HCT116 (cell line): ENCODE data around the gene FMNL1. TPM values are rescaled to one million over a fixed set of nuclear protein-coding genes. Genes with fewer than 3 reads are reported as not detected.

Experiments used
- ATAC-seq: fragments of 200-7000 bp; cut with Tn5 transposase; 2 replicates; pipeline ENCODE4 v1.9.1; 2020; ENCODE audit warnings: mild to moderate bottlenecking, moderate library complexity
- BruUV-seq: library from RNA; stranded (reverse); fragments of 400-500 nt; replicated peaks from 2 replicates; lab custom pipeline; 2021; lab: Mats Ljungman, UMichigan
- CTCF ChIA-PET: fragments of 300-600 bp; sonication (Branson Sonifier 250); formaldehyde crosslinking; loops from one replicate; lab custom pipeline; 2021; ENCODE audit warnings: antibody characterized with exemption; lab: Charles Lee
- POLR2A ChIA-PET: fragments of 300-600, 350-600 bp; sonication (Branson Sonifier 250); formaldehyde crosslinking; loops from one replicate; lab custom pipeline; 2021; ENCODE audit warnings: antibody characterized with exemption; lab: Charles Lee
- RAD21 ChIA-PET, 2 experiments: fragments of 300-600 bp; sonication (Branson Sonifier 250); formaldehyde crosslinking; loops; one replicate each; lab custom pipeline; 2023; ENCODE audit warnings: low total read pairs in 2 of 2; ENCODE audit not compliant: uncharacterized antibody in 2 of 2, unreplicated experiment in 2 of 2, low non-redundant PET in 1 of 2; lab: Charles Lee
- DNase-seq: peaks from one replicate; pipeline ENCODE4 v3.0.0-alpha.2; 2010; ENCODE audit warnings: low read depth, low spot score
- H2AFZ ChIP-seq: fragments of 200-600 bp; shearing (Covaris generic), sonication (generic); 2 replicates; pipeline ENCODE4 v1.6.1; 2017; ENCODE audit warnings: low read depth, mixed run types, mixed read lengths, antibody characterized with exemption, low read length; ENCODE audit not compliant: poor library complexity, severe bottlenecking
- H3K27ac ChIP-seq: 2 replicates; pipeline ENCODE4 v1.5.1; 2012; ENCODE audit warnings: low read depth, low read length
- H3K27me3 ChIP-seq: fragments of 200-600 bp; sonication (generic); 2 replicates; pipeline ENCODE4 v1.6.1; 2016; ENCODE audit warnings: mixed run types, low read length, mixed read lengths; ENCODE audit not compliant: insufficient read depth
- H3K36me3 ChIP-seq, 2 experiments: fragments of 200-500 bp in 1 of 2; fragments of 200-600 bp in 1 of 2; sonication (Bioruptor generic) in 1 of 2; sonication (generic) in 1 of 2; 2 replicates each; pipeline versions ENCODE4 v1.5.1 to v1.6.1; 2014 to 2016; ENCODE audit warnings: low read length in 2 of 2, inconsistent platforms in 1 of 2, mixed read lengths in 1 of 2, mixed run types in 1 of 2; ENCODE audit not compliant: insufficient read depth in 2 of 2, control insufficient read depth in 1 of 2
- H3K4me1 ChIP-seq, 2 experiments: fragments of 200-600 bp in 1 of 2; sonication (generic) in 1 of 2; 2 replicates each; pipeline versions ENCODE4 v1.5.1 to v1.6.1; 2012 to 2017; ENCODE audit warnings: low read length in 2 of 2, inconsistent platforms in 1 of 2, mild to moderate bottlenecking in 1 of 2, mixed read lengths in 1 of 2, mixed run types in 1 of 2, moderate library complexity in 1 of 2; ENCODE audit not compliant: insufficient read depth in 2 of 2, control insufficient read depth in 1 of 2
- H3K4me2 ChIP-seq: fragments of 200-600 bp; sonication (generic); 2 replicates; pipeline ENCODE4 v1.6.1; 2017; ENCODE audit warnings: mixed run types, low read length, mixed read lengths
- H3K4me3 ChIP-seq, 2 experiments: fragments of 200-600 bp in 1 of 2; sonication (generic) in 1 of 2; replicated peaks in 1 of 2; 2 replicates each; pipeline ENCODE4 v1.5.1; 2011 to 2016; ENCODE audit warnings: low read length in 2 of 2, control low read depth in 1 of 2, low read depth in 1 of 2, mild to moderate bottlenecking in 1 of 2, mixed read lengths in 1 of 2, mixed run types in 1 of 2
- H3K79me2 ChIP-seq: fragments of 200-600 bp; sonication (generic); 2 replicates; pipeline ENCODE4 v1.6.1; 2017; ENCODE audit warnings: mild to moderate bottlenecking, mixed run types, low read length, moderate library complexity, mixed read lengths; ENCODE audit not compliant: insufficient read depth
- H3K9ac ChIP-seq: fragments of 200-600 bp; sonication (generic); 2 replicates; pipeline ENCODE4 v1.6.1; 2016; ENCODE audit warnings: low read length, mixed read lengths
- H3K9me2 ChIP-seq: fragments of 200-600 bp; sonication (generic), shearing (Covaris generic); 2 replicates; pipeline ENCODE4 v1.6.1; 2017; ENCODE audit warnings: mixed run types, mild to moderate bottlenecking, moderate library complexity; ENCODE audit not compliant: insufficient read depth
- H3K9me3 ChIP-seq, 2 experiments: fragments of 200-500 bp in 1 of 2; fragments of 200-600 bp in 1 of 2; sonication (Bioruptor generic) in 1 of 2; sonication (generic) in 1 of 2; 2 replicates each; pipeline ENCODE4 v1.6.1; 2014 to 2017; ENCODE audit warnings: low read length in 2 of 2, mixed read lengths in 2 of 2, inconsistent platforms in 1 of 2, low read depth in 1 of 2, mild to moderate bottlenecking in 1 of 2, mixed run types in 1 of 2, moderate library complexity in 1 of 2; ENCODE audit not compliant: control insufficient read depth in 1 of 2, insufficient read depth in 1 of 2
- H4K20me1 ChIP-seq: fragments of 200-600 bp; sonication (generic), shearing (Covaris generic); 2 replicates; pipeline ENCODE4 v1.6.1; 2017; ENCODE audit warnings: mixed run types, mild to moderate bottlenecking, moderate library complexity; ENCODE audit not compliant: insufficient read depth
- CBX3 ChIP-seq: IDR thresholded peaks from 2 replicates; pipeline ENCODE4 v1.6.1; 2012; ENCODE audit warnings: low read depth
- ELF1 ChIP-seq: IDR thresholded peaks from 2 replicates; pipeline ENCODE4 v1.6.1; 2012; ENCODE audit warnings: low read depth, borderline replicate concordance
- EZH2 ChIP-seq: fragments of 200-600 bp; sonication (generic); IDR thresholded peaks from 2 replicates; pipeline ENCODE4 v1.6.1; 2017; ENCODE audit warnings: antibody characterized with exemption, mixed run types
- EZH2phosphoT487 ChIP-seq: fragments of 200-600 bp; IDR thresholded peaks from 2 replicates; pipeline ENCODE4 v1.6.1; 2018; ENCODE audit warnings: antibody characterized with exemption, borderline replicate concordance
- FOSL1 ChIP-seq: IDR thresholded peaks from 2 replicates; pipeline ENCODE4 v1.6.1; 2012; ENCODE audit warnings: low read depth
- JUND ChIP-seq: IDR thresholded peaks from 2 replicates; pipeline ENCODE4 v1.6.1; 2012
- RAD21 ChIP-seq: IDR thresholded peaks from 2 replicates; pipeline ENCODE4 v1.6.1; 2012; ENCODE audit warnings: low read depth, mild to moderate bottlenecking
- SRF ChIP-seq: IDR thresholded peaks from 2 replicates; pipeline ENCODE4 v1.6.1; 2012; ENCODE audit warnings: low read depth
- TCF7L2 ChIP-seq: IDR thresholded peaks from 2 replicates; pipeline ENCODE4 v1.7.0; 2011; ENCODE audit warnings: borderline replicate concordance, inconsistent platforms; ENCODE audit not compliant: insufficient read depth, insufficient read length; ENCODE audit errors: extremely low read depth
- YY1 ChIP-seq: IDR thresholded peaks from 2 replicates; pipeline ENCODE4 v1.6.1; 2011; ENCODE audit warnings: low read length, low read depth, moderate library complexity, mild to moderate bottlenecking; ENCODE audit not compliant: insufficient replicate concordance; ENCODE audit errors: extremely low read depth
- ZNF274 ChIP-seq: fragments of 200-500 bp; sonication (Bioruptor generic); IDR thresholded peaks from 2 replicates; pipeline ENCODE4 v1.6.1; 2014; ENCODE audit warnings: mild to moderate bottlenecking, low read depth, low read length, inconsistent platforms
- intact Hi-C: fragments of 100-400 bp; cut with micrococcal nuclease; formaldehyde crosslinking; loops from 2 replicates; pipeline ENCODE4 v1.10.0; 2022
- total RNA-seq: library from RNA; stranded (reverse); gene quantifications from one replicate; pipeline ENCODE4 v1.2.1, GENCODE V29; 2021; ENCODE audit not compliant: unreplicated experiment
- TF ChIP-seq, protein P1 (sequence below): IDR thresholded peaks from 2 replicates; pipeline ENCODE4 v1.6.1; 2012
- TF ChIP-seq, protein P2 (sequence below): IDR thresholded peaks from 2 replicates; pipeline ENCODE4 v1.6.1; 2011; ENCODE audit warnings: mild to moderate bottlenecking, low read length, moderate library complexity; ENCODE audit not compliant: insufficient replicate concordance; ENCODE audit errors: extremely low read depth
- TF ChIP-seq, protein P3 (sequence below), 3 experiments: fragments of 200-600 bp in 1 of 3; sonication (generic) in 1 of 3; IDR thresholded peaks in 2 of 3; conservative IDR thresholded peaks in 1 of 3; 2 replicates each; pipeline ENCODE4 v1.5.1; 2012 to 2017; ENCODE audit warnings: low read depth in 2 of 3, low read length in 2 of 3, antibody characterized with exemption in 1 of 3, borderline replicate concordance in 1 of 3, control low read depth in 1 of 3, mild to moderate bottlenecking in 1 of 3, mixed read lengths in 1 of 3, mixed run types in 1 of 3, moderate library complexity in 1 of 3; ENCODE audit not compliant: insufficient read depth in 1 of 3

Gene FMNL1
- total RNA-seq, 1 experiment from 2014 or later: 8.2 TPM

DNA sequence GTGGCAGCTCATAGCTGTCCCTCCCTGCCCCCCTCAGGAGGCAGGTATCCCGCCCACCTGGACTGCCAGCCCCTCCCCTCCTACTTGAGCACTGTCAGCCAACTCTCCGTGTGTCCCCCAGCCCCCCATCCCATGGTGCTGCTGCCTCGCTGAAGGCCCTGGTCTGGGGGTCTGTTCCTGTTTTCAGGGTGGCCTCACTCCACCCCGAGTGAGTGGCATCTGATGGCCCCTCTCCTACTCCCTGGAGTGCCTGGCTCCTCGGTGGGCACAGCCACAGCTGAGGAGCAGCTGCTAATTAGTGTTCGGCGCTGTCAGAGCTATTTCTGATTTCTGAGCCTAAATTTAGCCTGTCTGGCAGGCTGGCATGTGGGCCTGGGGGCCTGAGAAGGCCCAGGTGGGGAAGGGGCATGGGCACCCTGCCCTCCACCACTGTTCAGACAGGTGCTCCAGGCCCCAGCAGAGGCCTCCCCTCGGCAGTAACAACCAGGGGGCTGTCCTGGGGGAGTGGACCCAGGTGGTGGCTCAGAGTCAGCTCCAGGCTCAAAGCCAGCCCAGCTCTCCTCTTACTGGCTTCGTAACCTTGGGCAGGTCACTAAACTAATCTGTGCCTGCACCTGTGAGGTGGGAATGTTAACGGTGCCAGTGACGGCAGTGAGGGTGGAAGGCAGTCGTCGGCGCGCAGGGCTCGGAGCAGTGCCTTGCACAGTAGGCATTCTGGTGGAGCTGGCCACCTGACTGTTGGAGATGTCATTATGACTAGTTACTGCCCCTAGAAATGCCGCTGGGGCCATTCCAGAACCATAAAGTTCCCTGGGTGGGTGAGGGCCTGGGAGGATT, 6.5 kb downstream of the FMNL1 start:
- Histone ChIP-seq H3K79me2 (no peaks in the 10 kb centered on the region), H3K9me3 (no peaks in the 10 kb centered on the region), H3K9me2 (no peaks in the 10 kb centered on the region), H4K20me1 (no peaks in the 10 kb centered on the region), H3K36me3 (no peaks in the 10 kb centered on the region), H3K27me3 (no peaks in the 10 kb centered on the region), H3K4me1 (peaks cover 33 to 81% of the 10 kb centered on the region in 2 experiments), H3K4me3 (no peak overlapping the region), H3K4me2 (peak overlapping the region; percentile 68), H3K9ac (peak overlapping the region; percentile 26), H3K27ac (peak overlapping the region; percentile 26; the same call in 1 of the 2 replicates), H2AFZ (no peak overlapping the region)
- TF ChIP-seq, protein P1, sequence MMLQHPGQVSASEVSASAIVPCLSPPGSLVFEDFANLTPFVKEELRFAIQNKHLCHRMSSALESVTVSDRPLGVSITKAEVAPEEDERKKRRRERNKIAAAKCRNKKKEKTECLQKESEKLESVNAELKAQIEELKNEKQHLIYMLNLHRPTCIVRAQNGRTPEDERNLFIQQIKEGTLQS: no peak
- TF ChIP-seq, protein P2, sequence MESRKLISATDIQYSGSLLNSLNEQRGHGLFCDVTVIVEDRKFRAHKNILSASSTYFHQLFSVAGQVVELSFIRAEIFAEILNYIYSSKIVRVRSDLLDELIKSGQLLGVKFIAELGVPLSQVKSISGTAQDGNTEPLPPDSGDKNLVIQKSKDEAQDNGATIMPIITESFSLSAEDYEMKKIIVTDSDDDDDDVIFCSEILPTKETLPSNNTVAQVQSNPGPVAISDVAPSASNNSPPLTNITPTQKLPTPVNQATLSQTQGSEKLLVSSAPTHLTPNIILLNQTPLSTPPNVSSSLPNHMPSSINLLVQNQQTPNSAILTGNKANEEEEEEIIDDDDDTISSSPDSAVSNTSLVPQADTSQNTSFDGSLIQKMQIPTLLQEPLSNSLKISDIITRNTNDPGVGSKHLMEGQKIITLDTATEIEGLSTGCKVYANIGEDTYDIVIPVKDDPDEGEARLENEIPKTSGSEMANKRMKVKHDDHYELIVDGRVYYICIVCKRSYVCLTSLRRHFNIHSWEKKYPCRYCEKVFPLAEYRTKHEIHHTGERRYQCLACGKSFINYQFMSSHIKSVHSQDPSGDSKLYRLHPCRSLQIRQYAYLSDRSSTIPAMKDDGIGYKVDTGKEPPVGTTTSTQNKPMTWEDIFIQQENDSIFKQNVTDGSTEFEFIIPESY: no peak
- TF ChIP-seq, protein P3, sequence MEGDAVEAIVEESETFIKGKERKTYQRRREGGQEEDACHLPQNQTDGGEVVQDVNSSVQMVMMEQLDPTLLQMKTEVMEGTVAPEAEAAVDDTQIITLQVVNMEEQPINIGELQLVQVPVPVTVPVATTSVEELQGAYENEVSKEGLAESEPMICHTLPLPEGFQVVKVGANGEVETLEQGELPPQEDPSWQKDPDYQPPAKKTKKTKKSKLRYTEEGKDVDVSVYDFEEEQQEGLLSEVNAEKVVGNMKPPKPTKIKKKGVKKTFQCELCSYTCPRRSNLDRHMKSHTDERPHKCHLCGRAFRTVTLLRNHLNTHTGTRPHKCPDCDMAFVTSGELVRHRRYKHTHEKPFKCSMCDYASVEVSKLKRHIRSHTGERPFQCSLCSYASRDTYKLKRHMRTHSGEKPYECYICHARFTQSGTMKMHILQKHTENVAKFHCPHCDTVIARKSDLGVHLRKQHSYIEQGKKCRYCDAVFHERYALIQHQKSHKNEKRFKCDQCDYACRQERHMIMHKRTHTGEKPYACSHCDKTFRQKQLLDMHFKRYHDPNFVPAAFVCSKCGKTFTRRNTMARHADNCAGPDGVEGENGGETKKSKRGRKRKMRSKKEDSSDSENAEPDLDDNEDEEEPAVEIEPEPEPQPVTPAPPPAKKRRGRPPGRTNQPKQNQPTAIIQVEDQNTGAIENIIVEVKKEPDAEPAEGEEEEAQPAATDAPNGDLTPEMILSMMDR (IDR thresholded peaks at IDR 0.05 in 2 of 3, conservative IDR thresholded peaks at IDR 0.05 in 1 of 3; ENCODE audit: borderline replicate concordance in 1 of 3, insufficient read depth in 1 of 3, low read depth in 2 of 3, low read length in 2 of 3): no peak
- TF ChIP-seq ELF1 (no peak), FOSL1 (no peak), RAD21 (no peak), SRF (no peak), EZH2 (no peak), JUND (no peak), ZNF274 (no peak), EZH2phosphoT487 (no peak), YY1 (no peak), TCF7L2 (no peak), CBX3 (no peak)
- no peak for DNase-seq
- no peak for ATAC-seq
- intact Hi-C loops: no loop called here
- ChIA-PET POLR2A (interaction anchor here (1.3 kb wide), 1 partner anchor 79 kb away, joined by 7 read pairs; the partner anchor contains the start of gene HEXIM1), RAD21 (interaction anchor here in 1 of 2 experiments (1.3 kb wide), 1 partner anchor 9 kb away, joined by 3 read pairs; no protein-coding TSS in a partner anchor), CTCF (interaction anchor here (0.8 to 5.9 kb wide), 4 partner anchors 8 to 93 kb away, joined by 3 to 55 read pairs (median 22); partner anchors contain the start of gene ACBD4)
- no TSS peak for BruUV-seq
